Stomach (tissue), 9 donors: ENCODE results near the gene ERBB4. TPM values are rescaled to one million over a fixed set of nuclear protein-coding genes. Genes with fewer than 3 reads are reported as not detected.
"Not testable (repeated sequence)": the region's sequence is repeated elsewhere in the genome, so short reads cannot be mapped to it uniquely, and the experiment has no call there.

Experiments
- DNase-seq, 2 donors: peaks; one replicate each; pipeline versions ENCODE4 v3.0.0 to v3.0.0-alpha.2; 2013 to 2019
- H3K27ac ChIP-seq, 5 donors: fragments of 200-600 bp in 4 of 5; sonication (generic) in 4 of 5; one replicate each; pipeline ENCODE4 v1.5.1; 2013 to 2019; ENCODE audit warnings: mild to moderate bottlenecking in 1 of 5, moderate library complexity in 1 of 5
- H3K27me3 ChIP-seq, 3 donors: fragments of 200-600 bp; sonication (generic); one replicate each; pipeline ENCODE4 v1.5.1; 2017 to 2019; ENCODE audit warnings: mixed run types in 1 of 3
- H3K36me3 ChIP-seq, 4 donors: fragments of 200-600 bp; sonication (generic); 1 replicate in 3 of 4; 2 replicates in 1 of 4; pipeline ENCODE4 v1.5.1; 2016 to 2019
- H3K4me1 ChIP-seq, 4 donors: fragments of 200-600 bp; sonication (generic); one replicate each; pipeline ENCODE4 v1.5.1; 2016 to 2019
- H3K4me3 ChIP-seq, 4 donors: fragments of 200-600 bp; sonication (generic) in 3 of 4; one replicate each; pipeline ENCODE4 v1.5.1; 2016 to 2019; ENCODE audit warnings: mild to moderate bottlenecking in 1 of 4
- H3K9me3 ChIP-seq, 4 donors: fragments of 200-600 bp; sonication (generic); one replicate each; pipeline ENCODE4 v1.5.1; 2016 to 2019
- EP300 ChIP-seq: sonication (generic); formaldehyde crosslinking; IDR thresholded peaks from one replicate; pipeline ENCODE4 v1.6.1; 2017; ENCODE audit warnings: antibody characterized with exemption
- POLR2A ChIP-seq, 4 donors: fragments of 450-650 bp; IDR thresholded peaks; one replicate each; pipeline ENCODE4 v1.6.1; 2016; ENCODE audit warnings: antibody characterized with exemption in 4 of 4, control low read depth in 2 of 4, mild to moderate bottlenecking in 1 of 4, moderate library complexity in 1 of 4
- POLR2AphosphoS5 ChIP-seq, 3 donors: sonication (generic); formaldehyde crosslinking; IDR thresholded peaks; one replicate each; pipeline ENCODE4 v1.6.1; 2016; ENCODE audit warnings: antibody characterized with exemption in 3 of 3
- WGBS, 5 donors: extraction: QIAGEN DNeasy Blood & Tissue Kit in 3 of 5; methylation state at CpG; one replicate each; pipeline versions ENCODE4 v1.1.5 to v1.1.7; 2013 to 2018; 5-methylcytosine and 5-hydroxymethylcytosine counted together
- intact Hi-C: fragments of 100-400 bp; cut with DNase I; formaldehyde crosslinking; loops from one replicate; pipeline ENCODE4 v1.15.1; 2023; ENCODE audit warnings: low total_unique reads
- polyA plus RNA-seq, 3 donors: library from polyadenylated mRNA; stranded (reverse); fragments of 200-250 nt; gene quantifications; one replicate each; pipeline ENCODE4 v1.2.3, GENCODE V29; 2013
- total RNA-seq, 5 donors: library from RNA; depleted of rRNA; stranded (reverse); fragments of >200 nt; gene quantifications; one replicate each; pipeline versions ENCODE4 v1.1.0 to v1.2.3, GENCODE V29; 2014 to 2016
- TF ChIP-seq, protein P1 (sequence below), 7 experiments: fragments of 450-650 bp in 4 of 7; fragments of 200-600 bp in 3 of 7; sonication (generic) in 3 of 7; IDR thresholded peaks; one replicate each; pipeline ENCODE4 v1.5.1; 2016 to 2019; ENCODE audit warnings: antibody characterized with exemption in 7 of 7, control low read depth in 2 of 7, mild to moderate bottlenecking in 1 of 7
- donor health status: healthy with polysubstance abuse.
- donor health status: Bipolar disorder and iron deficiency.
- donor health status: healthy.

ERBB4 gene
- total and polyA plus RNA-seq, 8 donors, result 0.12 to 2.5 (median 0.45) TPM; not detected in 1

DNA sequence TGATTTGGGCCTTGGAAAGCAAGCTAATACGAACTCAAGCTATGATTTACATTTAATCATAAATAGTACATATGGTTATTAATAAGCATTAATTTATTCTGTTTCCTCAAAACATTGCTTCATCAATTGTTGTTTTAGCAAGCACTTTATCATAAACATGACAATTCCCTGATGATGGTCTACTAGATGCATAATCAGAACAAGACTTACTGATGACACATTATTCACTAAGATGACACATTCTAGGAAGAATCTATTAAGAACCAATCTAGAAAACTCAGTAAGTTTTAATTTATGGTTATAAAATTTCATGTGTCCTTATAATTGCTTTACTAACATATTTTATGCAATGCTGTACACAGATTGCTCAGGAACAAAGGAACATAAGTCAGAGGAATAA is 815.2 kb downstream of the ERBB4 start:
- no peak overlapping the region for H3K27ac ChIP-seq
- no peak for DNase-seq

DNA sequence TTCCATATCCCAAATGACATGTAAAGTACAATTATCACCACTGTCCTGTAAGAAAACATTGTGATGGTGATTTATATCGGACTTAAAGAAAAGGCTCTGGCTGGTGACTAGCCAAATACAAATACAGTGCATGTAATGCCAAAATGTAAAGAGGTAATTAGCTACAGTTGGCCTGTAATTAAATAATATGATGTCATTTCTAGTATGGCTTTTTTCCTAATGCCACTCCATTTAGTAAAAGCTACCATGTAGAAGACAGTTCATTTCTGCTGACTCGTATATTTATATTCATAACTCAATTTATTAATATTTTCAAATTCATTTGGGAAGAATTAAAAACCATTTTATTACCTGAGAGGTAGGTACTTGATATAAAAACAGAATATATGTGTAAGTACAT is 815.7 kb downstream of the ERBB4 start:
- intact Hi-C loops, result no loop called here
- 79 to 93% (median 84%) methylated on average over 2 of the region's 2 CpGs for WGBS, 5 donors
- no peak for DNase-seq
- H3K27me3 ChIP-seq, result no peaks in the 10 kb centered on the region
- no peaks in the 10 kb centered on the region for H3K36me3 ChIP-seq
- H3K4me3 ChIP-seq, result no peak overlapping the region
- no peaks in the 10 kb centered on the region for H3K4me1 ChIP-seq
- H3K27ac ChIP-seq, result no peak overlapping the region
- H3K9me3 ChIP-seq, result no peaks in the 10 kb centered on the region
- TF ChIP-seq POLR2AphosphoS5 (IDR thresholded peaks at IDR 0.05) (no peak), POLR2A (IDR thresholded peaks at IDR 0.05) (no peak), EP300 (no peak)
- TF ChIP-seq, protein P1, sequence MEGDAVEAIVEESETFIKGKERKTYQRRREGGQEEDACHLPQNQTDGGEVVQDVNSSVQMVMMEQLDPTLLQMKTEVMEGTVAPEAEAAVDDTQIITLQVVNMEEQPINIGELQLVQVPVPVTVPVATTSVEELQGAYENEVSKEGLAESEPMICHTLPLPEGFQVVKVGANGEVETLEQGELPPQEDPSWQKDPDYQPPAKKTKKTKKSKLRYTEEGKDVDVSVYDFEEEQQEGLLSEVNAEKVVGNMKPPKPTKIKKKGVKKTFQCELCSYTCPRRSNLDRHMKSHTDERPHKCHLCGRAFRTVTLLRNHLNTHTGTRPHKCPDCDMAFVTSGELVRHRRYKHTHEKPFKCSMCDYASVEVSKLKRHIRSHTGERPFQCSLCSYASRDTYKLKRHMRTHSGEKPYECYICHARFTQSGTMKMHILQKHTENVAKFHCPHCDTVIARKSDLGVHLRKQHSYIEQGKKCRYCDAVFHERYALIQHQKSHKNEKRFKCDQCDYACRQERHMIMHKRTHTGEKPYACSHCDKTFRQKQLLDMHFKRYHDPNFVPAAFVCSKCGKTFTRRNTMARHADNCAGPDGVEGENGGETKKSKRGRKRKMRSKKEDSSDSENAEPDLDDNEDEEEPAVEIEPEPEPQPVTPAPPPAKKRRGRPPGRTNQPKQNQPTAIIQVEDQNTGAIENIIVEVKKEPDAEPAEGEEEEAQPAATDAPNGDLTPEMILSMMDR (IDR thresholded peaks at IDR 0.05), result no peak

More for the DNA sequence above, 815.2 kb downstream of the ERBB4 start:
- TF ChIP-seq, protein P1 (IDR thresholded peaks at IDR 0.05), result no peak
- no peak for TF ChIP-seq POLR2AphosphoS5 (IDR thresholded peaks at IDR 0.05)
- TF ChIP-seq EP300, result no peak
- TF ChIP-seq POLR2A (IDR thresholded peaks at IDR 0.05), result no peak
- H3K36me3 ChIP-seq, result no peaks in the 10 kb centered on the region
- no peak overlapping the region for H3K4me3 ChIP-seq
- no peaks in the 10 kb centered on the region for H3K27me3 ChIP-seq
- 32 to 93% (median 88%) methylated on average over 1 of the region's 1 CpG for WGBS, 5 donors
- no peaks in the 10 kb centered on the region for H3K4me1 ChIP-seq
- no peaks in the 10 kb centered on the region for H3K9me3 ChIP-seq
- intact Hi-C loops, result no loop called here

DNA sequence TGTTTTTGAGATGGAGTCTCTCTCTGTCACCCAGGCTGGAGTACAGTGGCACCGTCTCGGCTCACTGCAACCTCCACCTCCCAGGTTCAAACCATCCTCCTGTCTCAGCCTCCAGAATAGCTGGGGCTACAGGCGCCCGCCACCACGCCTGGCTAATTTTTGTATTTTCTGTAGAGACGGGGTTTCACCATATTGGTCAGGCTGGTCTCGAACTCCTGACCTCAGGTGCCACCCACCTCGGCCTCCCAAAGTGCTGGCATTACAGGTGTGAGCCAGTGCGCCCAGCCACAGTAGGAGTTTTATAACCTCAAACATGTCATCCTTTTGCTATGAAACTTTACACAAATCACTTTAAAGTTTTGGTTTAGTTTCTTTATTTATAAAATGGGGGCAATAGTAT is 816.7 kb downstream of the ERBB4 start:
- H3K36me3 ChIP-seq, H3K9me3 ChIP-seq, H3K4me3 ChIP-seq, DNase-seq, intact Hi-C loops, H3K4me1 ChIP-seq, H3K27ac ChIP-seq, H3K27me3 ChIP-seq: not testable (repeated sequence)
- WGBS, 5 donors, result 85 to 97% (median 94%) methylated on average over 9 of the region's 9 CpGs

DNA sequence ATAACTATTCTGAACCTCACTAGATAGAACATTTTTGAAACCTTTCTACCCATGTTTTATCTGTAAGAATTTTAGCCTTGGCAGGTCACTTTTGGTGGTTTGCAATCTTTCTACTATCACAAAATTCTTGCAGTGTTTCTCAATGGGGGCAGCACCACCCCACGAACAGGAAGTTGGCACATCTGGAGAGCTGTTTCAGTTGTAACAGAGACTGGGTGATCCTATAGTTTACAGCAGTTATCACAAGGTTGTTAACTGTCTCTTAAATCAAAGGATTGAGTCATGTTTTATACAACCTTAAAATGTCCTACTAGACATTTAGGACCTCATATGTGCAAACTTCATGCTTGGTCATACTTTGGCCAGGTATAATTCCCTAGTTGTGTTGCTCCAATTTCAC is 829.2 kb downstream of the ERBB4 start:
- intact Hi-C loops, result no loop called here
- WGBS, 5 donors, result 36 to 67% (median 43%) methylated on average over 1 of the region's 1 CpG
- no peak for DNase-seq
- no peaks in the 10 kb centered on the region for H3K9me3 ChIP-seq
- no peak overlapping the region for H3K4me3 ChIP-seq
- no peaks in the 10 kb centered on the region for H3K36me3 ChIP-seq
- TF ChIP-seq EP300, result no peak
- TF ChIP-seq, protein P1 (IDR thresholded peaks at IDR 0.05), result no peak
- H3K4me1 ChIP-seq, result no peaks in the 10 kb centered on the region
- no peak overlapping the region for H3K27ac ChIP-seq
- H3K27me3 ChIP-seq, result no peaks in the 10 kb centered on the region

GRCh38 chr2:211692689-211693088 is 845.9 kb downstream of the ERBB4 start:
- no peaks in the 10 kb centered on the region for H3K9me3 ChIP-seq
- 72 to 81% (median 75%) methylated on average over 2 of the region's 2 CpGs for WGBS, 5 donors
- TF ChIP-seq, protein P1 (IDR thresholded peaks at IDR 0.05), result no peak
- TF ChIP-seq EP300 (no peak), POLR2A (IDR thresholded peaks at IDR 0.05) (no peak), POLR2AphosphoS5 (IDR thresholded peaks at IDR 0.05) (no peak)

More at GRCh38 chr2:211692689-211693088, 845.9 kb downstream of the ERBB4 start:
- Histone ChIP-seq H3K4me1 (no peaks in the 10 kb centered on the region), H3K4me3 (no peak overlapping the region), H3K36me3 (no peaks in the 10 kb centered on the region), H3K27ac (no peak overlapping the region), H3K27me3 (no peaks in the 10 kb centered on the region)
- no peak for DNase-seq
- intact Hi-C loops, result no loop called here
